Naive thymus-derived CD8-positive, alpha-beta T cell (primary cell): ENCODE measurements around the gene ACAP1. TPM values are rescaled to one million over a fixed set of nuclear protein-coding genes. Genes with fewer than 3 reads are reported as not detected.
"Not testable (repeated sequence)": the region's sequence is repeated elsewhere in the genome, so short reads cannot be mapped to it uniquely, and the experiment has no call there.

Experiments
- ATAC-seq, 2 donors: fragments of 150-1000 bp; cut with Tn5 transposase in 1 of 2; sonication (Bioruptor Pico), chemical (Tn5 transposase) in 1 of 2; 1 replicate in 1 of 2; 2 replicates in 1 of 2; pipeline ENCODE4 v1.10.0; 2021; ENCODE audit warnings: mild to moderate bottlenecking in 2 of 2, moderate library complexity in 2 of 2
- POLR2A ChIA-PET: fragments of 350-600 bp; sonication (Branson Sonifier 250); formaldehyde crosslinking; loops from one replicate; lab custom pipeline; 2021; ENCODE audit warnings: antibody characterized with exemption; lab: Charles Lee
- DNase-seq, 10 donors: peaks; one replicate each; pipeline versions ENCODE4 v3.0.0 to v3.0.0-alpha.2; 2020 to 2022
- H3K27ac Mint-ChIP-seq, 10 donors: one replicate each; pipeline ENCODE4 v1.8.0; 2020 to 2022; ENCODE audit warnings: mild to moderate bottlenecking in 10 of 10, mixed read lengths in 10 of 10, moderate library complexity in 4 of 10, inconsistent platforms in 1 of 10
- H3K27me3 Mint-ChIP-seq, 5 donors: one replicate each; pipeline ENCODE4 v1.8.0; 2021 to 2022; ENCODE audit warnings: mixed read lengths in 5 of 5
- H3K36me3 Mint-ChIP-seq, 3 donors: one replicate each; pipeline ENCODE4 v1.8.0; 2020 to 2022; ENCODE audit warnings: mixed read lengths in 3 of 3, mild to moderate bottlenecking in 2 of 3, inconsistent platforms in 1 of 3
- H3K4me1 Mint-ChIP-seq, 4 donors: one replicate each; pipeline ENCODE4 v1.8.0; 2021 to 2022; ENCODE audit warnings: mixed read lengths in 4 of 4
- H3K4me3 Mint-ChIP-seq, 10 donors: one replicate each; pipeline ENCODE4 v1.8.0; 2020 to 2022; ENCODE audit warnings: mild to moderate bottlenecking in 10 of 10, mixed read lengths in 10 of 10, moderate library complexity in 6 of 10, inconsistent platforms in 1 of 10
- H3K9me3 Mint-ChIP-seq, 9 donors: one replicate each; pipeline ENCODE4 v1.8.0; 2020 to 2022; ENCODE audit warnings: mixed read lengths in 9 of 9, mild to moderate bottlenecking in 3 of 9, inconsistent platforms in 1 of 9, moderate library complexity in 1 of 9
- polyA plus RNA-seq, 3 donors: library from polyadenylated mRNA; unstranded; fragments of 300-500 nt; fragmentation: Illumina TruSeq; gene quantifications; one replicate each; pipeline ENCODE4 v1.2.3, GENCODE V29; 2021
- total RNA-seq, 8 experiments: library from RNA in 2 of 8; stranded (reverse) in 2 of 8; gene quantifications; one replicate each; pipeline ENCODE4 v1.2.3 and lab custom pipeline; 2021 to 2026

ACAP1 gene
- total and polyA plus RNA-seq, 5 experiments from 2014 or later, result 246 to 466 (median 295) TPM

GRCh38 chr17:7356756-7357155 is 20.4 kb downstream of the ACAP1 start:
- H3K9me3 Mint-ChIP-seq, result no peaks in the 10 kb centered on the region
- H3K4me1 Mint-ChIP-seq, result peaks cover 13 to 37% (median 32%) of the 10 kb centered on the region in 4 donors
- H3K4me3 Mint-ChIP-seq, result no peak overlapping the region
- ATAC-seq, result no peak
- peak overlapping the region in 1 of 10 donors; percentile 64 for H3K27ac Mint-ChIP-seq
- POLR2A ChIA-PET, result interaction anchor here (0.6 to 5.1 kb wide), 9 partner anchors 20 to 128 kb away, joined by 3 to 65 read pairs (median 7); partner anchors contain the start of genes ACAP1, FGF11, PLSCR3 and POLR2A
- H3K36me3 Mint-ChIP-seq, result peaks cover 0 to 4% (median 0%) of the 10 kb centered on the region in 3 donors
- peaks cover 0 to 4% (median 0%) of the 10 kb centered on the region in 5 donors for H3K27me3 Mint-ChIP-seq
- DNase-seq, result no peak

DNA sequence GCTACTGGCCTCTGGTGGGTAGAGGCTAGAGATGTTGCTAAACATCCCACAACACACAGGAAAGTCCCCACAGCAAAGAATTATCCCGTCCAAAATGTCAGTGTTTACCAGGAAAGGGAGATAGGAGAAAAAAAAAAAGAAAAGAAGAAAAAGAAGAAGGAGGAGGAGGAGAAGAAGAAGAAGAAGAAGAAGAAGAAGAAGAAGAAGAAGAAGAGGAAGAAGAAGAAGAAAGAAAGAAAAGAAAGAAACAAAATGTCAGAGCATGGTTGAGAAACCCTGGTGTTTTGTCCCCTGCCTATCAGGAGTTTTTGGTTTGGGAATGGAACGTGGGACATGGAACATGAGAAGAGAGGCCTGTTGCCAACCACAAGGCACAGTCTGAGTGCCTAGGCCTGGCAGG is 21.1 kb downstream of the ACAP1 start:
- DNase-seq (no peak), ATAC-seq (no peak)
- Mint-ChIP-seq H3K36me3 (peaks cover 0 to 4% (median 0%) of the 10 kb centered on the region in 3 donors), H3K4me3 (no peak overlapping the region), H3K27me3 (peaks cover 0 to 7% (median 0%) of the 10 kb centered on the region in 5 donors), H3K4me1 (peaks cover 13 to 35% (median 30%) of the 10 kb centered on the region in 4 donors), H3K9me3 (no peaks in the 10 kb centered on the region), H3K27ac (peak overlapping the region in 1 of 10 donors; percentile 50)
- POLR2A ChIA-PET, result interaction anchor here (0.7 kb wide), 1 partner anchor 113 kb away, joined by 4 read pairs; no protein-coding TSS in a partner anchor

- peaks cover 0 to 2% (median 0%) of the 10 kb centered on the region in 4 donors for H3K4me1 Mint-ChIP-seq
- H3K27ac Mint-ChIP-seq, result peak overlapping the region in 1 of 10 donors; percentile 73
- H3K9me3 Mint-ChIP-seq, result no peaks in the 10 kb centered on the region
- no peaks in the 10 kb centered on the region for H3K36me3 Mint-ChIP-seq
- ATAC-seq (no peak), DNase-seq (no peak)
- H3K27me3 Mint-ChIP-seq, result peaks cover 0 to 7% (median 0%) of the 10 kb centered on the region in 5 donors
- H3K4me3 Mint-ChIP-seq, result no peak overlapping the region
- POLR2A ChIA-PET, result interaction anchor here (0.7 to 1.6 kb wide), 5 partner anchors 22 to 118 kb away, joined by 3 to 8 read pairs (median 4); partner anchors contain the start of genes CHRNB1 and ZBTB4
Observed at GRCh38 chr17:7361906-7362305, 25.6 kb downstream of the ACAP1 start.

GRCh38 chr17:7363311-7363710 is 27.0 kb downstream of the ACAP1 start:
- ATAC-seq, result no peak
- DNase-seq, result no peak
- H3K4me3 Mint-ChIP-seq, result no peak overlapping the region
- H3K27ac Mint-ChIP-seq, result no peak overlapping the region
- no peaks in the 10 kb centered on the region for H3K9me3 Mint-ChIP-seq
- H3K4me1 Mint-ChIP-seq, result no peaks in the 10 kb centered on the region
- H3K27me3 Mint-ChIP-seq, result peaks cover 0 to 7% (median 0%) of the 10 kb centered on the region in 5 donors
- POLR2A ChIA-PET, result no interaction called here
- H3K36me3 Mint-ChIP-seq, result no peaks in the 10 kb centered on the region

DNA sequence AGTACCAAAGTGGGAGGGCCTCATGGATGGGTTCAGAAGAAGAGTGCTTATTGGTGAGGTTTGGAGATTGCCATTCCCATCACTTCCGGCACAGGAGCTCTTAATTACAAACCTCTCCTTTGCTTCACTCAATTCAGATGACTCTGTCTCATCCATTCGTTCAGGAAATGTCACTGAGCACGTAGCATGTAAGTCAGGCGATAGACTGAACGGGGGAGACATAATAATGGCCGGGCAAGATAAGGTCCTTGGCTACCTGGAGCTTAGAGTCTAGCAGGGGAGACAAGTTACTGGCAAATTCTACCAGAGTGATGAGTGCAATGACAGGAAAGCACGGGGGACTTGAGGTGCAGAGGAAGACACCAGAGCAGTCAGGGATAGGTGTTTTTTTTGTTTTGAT is 29.6 kb downstream of the ACAP1 start:
- H3K27ac Mint-ChIP-seq, H3K4me1 Mint-ChIP-seq, DNase-seq, POLR2A ChIA-PET, H3K4me3 Mint-ChIP-seq, H3K36me3 Mint-ChIP-seq, H3K9me3 Mint-ChIP-seq, ATAC-seq, H3K27me3 Mint-ChIP-seq: not testable (repeated sequence)

- Mint-ChIP-seq H3K4me3 (no peak overlapping the region), H3K4me1 (no peaks in the 10 kb centered on the region), H3K9me3 (no peaks in the 10 kb centered on the region), H3K36me3 (no peaks in the 10 kb centered on the region), H3K27me3 (peaks cover 0 to under 1% (median 0%) of the 10 kb centered on the region in 5 donors), H3K27ac (no peak overlapping the region)
- DNase-seq (no peak), ATAC-seq (no peak)
- POLR2A ChIA-PET, result no interaction called here
Observed at GRCh38 chr17:7367083-7367482, 30.8 kb downstream of the ACAP1 start.

DNA sequence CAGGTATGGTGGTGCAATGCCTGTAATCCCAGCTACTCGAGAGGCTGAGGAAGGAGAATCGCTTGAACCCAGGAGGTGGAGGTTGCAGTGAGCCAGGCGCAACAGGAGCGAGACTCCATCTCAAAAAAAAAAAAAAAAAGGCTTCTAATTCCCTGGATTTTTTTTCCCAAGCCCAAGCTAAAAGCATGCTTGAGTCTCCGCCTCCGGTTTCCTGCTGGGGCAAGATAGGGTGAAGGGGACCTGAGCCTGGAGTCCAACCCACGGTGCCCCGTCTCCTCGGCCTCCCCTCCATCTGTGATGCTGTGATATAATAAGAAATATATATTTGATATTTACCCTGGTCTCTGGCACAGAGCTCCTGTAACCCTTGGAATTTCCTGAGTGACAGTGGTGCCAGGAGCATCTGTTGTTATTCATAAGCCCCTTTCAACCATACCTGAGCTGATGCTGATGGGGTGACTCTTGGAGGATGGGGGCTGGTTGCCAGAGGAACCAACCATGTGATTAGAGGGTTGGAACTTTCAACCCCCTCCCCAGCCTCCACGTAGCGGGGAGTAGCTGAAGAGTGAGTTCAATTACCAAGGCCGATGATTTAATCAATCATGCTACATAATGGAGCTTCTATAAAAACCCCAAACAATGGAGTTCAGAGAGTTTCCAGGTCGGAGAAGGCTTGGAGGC is 31.7 kb downstream of the ACAP1 start:
- Mint-ChIP-seq H3K27me3 (no peaks in the 10 kb centered on the region), H3K4me1 (no peaks in the 10 kb centered on the region), H3K36me3 (no peaks in the 10 kb centered on the region), H3K4me3 (no peak overlapping the region), H3K9me3 (no peaks in the 10 kb centered on the region), H3K27ac (no peak overlapping the region)
- DNase-seq (no peak), ATAC-seq (no peak)
- POLR2A ChIA-PET, result no interaction called here

DNA sequence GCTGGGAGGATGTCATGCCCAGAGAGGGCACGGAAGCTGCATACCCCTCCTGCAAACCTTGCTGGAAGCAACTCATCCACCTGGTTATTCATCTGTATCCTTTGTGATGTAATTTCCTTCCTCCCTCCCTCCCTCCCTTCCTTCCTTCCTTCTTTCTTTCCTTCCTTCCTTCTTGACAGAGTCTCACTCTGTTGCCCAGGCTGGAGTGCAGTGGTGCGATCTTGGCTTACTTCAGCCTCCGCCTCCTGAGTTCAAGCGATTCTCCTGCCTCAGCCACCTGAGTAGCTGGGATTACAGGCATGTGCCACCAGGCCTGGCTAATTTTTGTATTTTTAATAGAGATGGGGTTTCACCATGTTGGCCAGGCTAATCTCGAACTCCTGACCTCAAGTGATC is 32.3 kb downstream of the ACAP1 start:
- not testable (repeated sequence) for H3K9me3 Mint-ChIP-seq, H3K27me3 Mint-ChIP-seq, H3K36me3 Mint-ChIP-seq, H3K4me3 Mint-ChIP-seq, ATAC-seq, H3K4me1 Mint-ChIP-seq, DNase-seq
- H3K27ac Mint-ChIP-seq, result peak overlapping the region in 1 of 10 donors; percentile 51
- POLR2A ChIA-PET, result interaction anchor here (1.1 kb wide), 1 partner anchor 16 kb away, joined by 3 read pairs; no protein-coding TSS in a partner anchor

DNA sequence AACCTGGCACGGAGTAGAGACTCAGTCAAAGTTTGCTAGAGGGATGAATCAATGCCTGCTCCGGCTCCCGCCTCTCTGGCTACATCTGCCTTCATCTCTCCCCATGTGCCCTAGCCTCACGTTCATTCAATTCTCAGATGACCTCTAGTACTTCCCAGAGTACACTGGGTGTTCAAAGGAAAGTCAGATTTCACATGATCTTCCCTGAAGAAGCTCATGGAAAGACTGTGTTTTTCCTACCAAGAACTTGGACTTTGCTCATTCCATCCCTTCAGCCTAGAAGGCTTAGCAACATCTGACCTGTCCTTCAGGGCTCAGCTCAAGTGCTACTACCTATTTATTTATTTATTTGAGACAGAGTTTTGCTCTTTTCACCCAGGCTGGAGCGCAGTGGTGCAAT is 33.5 kb downstream of the ACAP1 start:
- POLR2A ChIA-PET, result interaction anchor here (1.1 kb wide), 1 partner anchor 15 kb away, joined by 3 read pairs; no protein-coding TSS in a partner anchor
- H3K27ac Mint-ChIP-seq, result peak overlapping the region in 1 of 10 donors; percentile 25

GRCh38 chr17:7370853-7371252 is 34.5 kb downstream of the ACAP1 start:
- Mint-ChIP-seq H3K4me1 (no peaks in the 10 kb centered on the region), H3K27me3 (peaks cover 0 to 3% (median 0%) of the 10 kb centered on the region in 5 donors), H3K27ac (peak overlapping the region in 1 of 10 donors; percentile 38), H3K4me3 (no peak overlapping the region), H3K36me3 (no peaks in the 10 kb centered on the region), H3K9me3 (no peaks in the 10 kb centered on the region)
- DNase-seq (no peak), ATAC-seq (no peak)
- POLR2A ChIA-PET, result interaction anchor here (0.6 kb wide), 1 partner anchor 82 kb away, joined by 3 read pairs; no protein-coding TSS in a partner anchor

More for the DNA sequence above, 33.5 kb downstream of the ACAP1 start:
- Mint-ChIP-seq H3K27me3 (peaks cover 0 to 3% (median 0%) of the 10 kb centered on the region in 5 donors), H3K9me3 (no peaks in the 10 kb centered on the region), H3K4me3 (no peak overlapping the region), H3K36me3 (no peaks in the 10 kb centered on the region), H3K4me1 (no peaks in the 10 kb centered on the region)
- no peak for DNase-seq
- no peak for ATAC-seq

GRCh38 chr17:7374353-7374752 is 38.0 kb downstream of the ACAP1 start:
- Mint-ChIP-seq H3K36me3 (peaks cover 0 to 5% (median 4%) of the 10 kb centered on the region in 3 donors), H3K27ac (no peak overlapping the region), H3K9me3 (peaks cover 0 to 5% (median 0%) of the 10 kb centered on the region in 9 donors), H3K4me3 (no peak overlapping the region), H3K27me3 (peaks cover 5 to 23% (median 7%) of the 10 kb centered on the region in 5 donors), H3K4me1 (no peaks in the 10 kb centered on the region)
- DNase-seq (no peak), ATAC-seq (no peak)
- POLR2A ChIA-PET, result interaction anchor here (1.0 kb wide), 1 partner anchor 10 kb away, joined by 4 read pairs; no protein-coding TSS in a partner anchor

- Mint-ChIP-seq H3K36me3 (peaks cover 0 to 6% (median 5%) of the 10 kb centered on the region in 3 donors), H3K4me1 (peaks cover 7 to 23% (median 14%) of the 10 kb centered on the region in 4 donors), H3K27me3 (peaks cover 14 to 52% (median 32%) of the 10 kb centered on the region in 5 donors), H3K4me3 (no peak overlapping the region), H3K27ac (peak overlapping the region in 1 of 10 donors; percentile 34), H3K9me3 (peaks cover 0 to 5% (median 0%) of the 10 kb centered on the region in 9 donors)
- DNase-seq, result no peak
- POLR2A ChIA-PET, result interaction anchor here (0.7 kb wide), 1 partner anchor 7 kb away, joined by 4 read pairs; no protein-coding TSS in a partner anchor
- ATAC-seq, result no peak
Observed at GRCh38 chr17:7379134-7379533, 42.8 kb downstream of the ACAP1 start.

DNA sequence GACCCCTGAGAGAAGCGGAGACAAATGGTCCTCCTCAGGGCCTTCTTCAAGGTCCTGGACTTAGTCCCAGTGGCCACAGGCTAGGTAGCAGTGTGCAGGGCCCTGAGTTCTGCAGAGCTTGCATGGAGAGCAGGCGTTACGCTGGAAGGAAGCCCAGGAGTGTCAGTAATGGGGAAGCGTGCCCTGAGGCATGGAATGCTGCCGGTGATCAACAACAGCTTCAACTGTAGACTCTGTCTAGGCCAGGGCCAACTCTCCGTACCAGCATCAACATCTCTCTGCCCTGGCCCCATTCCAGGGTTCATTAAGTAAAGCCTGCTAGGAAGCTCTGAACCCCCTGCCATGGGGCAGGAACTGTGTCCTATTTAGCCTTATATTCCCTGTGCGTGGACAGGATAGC is 44.0 kb downstream of the ACAP1 start:
- POLR2A ChIA-PET, result interaction anchor here (0.8 to 2.3 kb wide), 4 partner anchors 9 to 106 kb away, joined by 3 to 8 read pairs (median 4); partner anchors contain the start of gene PLSCR3
- DNase-seq, result no peak
- no peak for ATAC-seq
- peaks cover 11 to 31% (median 19%) of the 10 kb centered on the region in 4 donors for H3K4me1 Mint-ChIP-seq
- peak overlapping the region in 3 of 10 donors; percentile 16 to 62 (median 25) for H3K4me3 Mint-ChIP-seq
- peak overlapping the region in 2 of 10 donors; percentile 24 to 45 for H3K27ac Mint-ChIP-seq
- peaks cover 0 to 6% (median 5%) of the 10 kb centered on the region in 3 donors for H3K36me3 Mint-ChIP-seq
- H3K27me3 Mint-ChIP-seq, result peaks cover 14 to 52% (median 32%) of the 10 kb centered on the region in 5 donors
- peaks cover 0 to 5% (median 0%) of the 10 kb centered on the region in 9 donors for H3K9me3 Mint-ChIP-seq
